Mesothelial cell of epicardium (in vitro differentiated cells): ENCODE data around the gene ABCA2. TPM values are rescaled to one million over a fixed set of nuclear protein-coding genes. Genes with fewer than 3 reads are reported as not detected.
A peak's percentile ranks its signal among the peaks of the same experiment; 100 is the strongest.

Experiments used
- DNase-seq, 2 experiments: peaks; one replicate each; pipeline ENCODE4 v3.0.0; 2021; ENCODE audit warnings: low spot score in 2 of 2; ENCODE audit not compliant: unreplicated experiment in 2 of 2
- H3K27ac Mint-ChIP-seq: 2 replicates; pipeline ENCODE4 v1.8.0; 2021; ENCODE audit warnings: mixed read lengths
- H3K27me3 Mint-ChIP-seq: 2 replicates; pipeline ENCODE4 v1.8.0; 2021; ENCODE audit warnings: low read depth, mixed read lengths
- H3K36me3 Mint-ChIP-seq: 2 replicates; pipeline ENCODE4 v1.8.0; 2021; ENCODE audit warnings: mixed read lengths
- H3K4me1 Mint-ChIP-seq: 2 replicates; pipeline ENCODE4 v1.8.0; 2021; ENCODE audit warnings: mixed read lengths
- H3K4me3 Mint-ChIP-seq: 2 replicates; pipeline ENCODE4 v1.8.0; 2021; ENCODE audit warnings: mild to moderate bottlenecking, moderate library complexity, mixed read lengths
- H3K9me3 Mint-ChIP-seq: 2 replicates; pipeline ENCODE4 v1.8.0; 2021; ENCODE audit warnings: mixed read lengths
- CTCF ChIP-seq: fragments of 200-600 bp; sonication (generic); IDR thresholded peaks from one replicate; pipeline ENCODE4 v1.5.0; 2021; ENCODE audit warnings: antibody characterized with exemption; ENCODE audit not compliant: unreplicated experiment
- total RNA-seq: library from RNA; stranded (reverse); gene quantifications from 3 replicates; pipeline ENCODE4 v1.2.1, GENCODE V29; 2021

The ABCA2 gene
- total RNA-seq, 1 donor from 2014 or later: 58.7 TPM

GRCh38 chr9:137057545-137057944, 29.5 kb upstream of the ABCA2 start:
- Mint-ChIP-seq H3K27me3 (peaks cover 67% of the 10 kb centered on the region), H3K9me3 (no peaks in the 10 kb centered on the region), H3K4me1 (peaks cover 8% of the 10 kb centered on the region), H3K4me3 (no peak overlapping the region), H3K27ac (no peak overlapping the region), H3K36me3 (no peaks in the 10 kb centered on the region)
- no peak for TF ChIP-seq CTCF
- no peak for DNase-seq

- no peak for TF ChIP-seq CTCF
- H3K36me3 Mint-ChIP-seq: no peaks in the 10 kb centered on the region
- H3K4me1 Mint-ChIP-seq: peaks cover 8% of the 10 kb centered on the region
- H3K27me3 Mint-ChIP-seq: peaks cover 69% of the 10 kb centered on the region
- no peak overlapping the region for H3K4me3 Mint-ChIP-seq
- H3K27ac Mint-ChIP-seq: no peak overlapping the region
- H3K9me3 Mint-ChIP-seq: no peaks in the 10 kb centered on the region
- no peak for DNase-seq
These were observed 28.8 kb upstream of the ABCA2 start for GRCh38 chr9:137056739-137057415.

DNA sequence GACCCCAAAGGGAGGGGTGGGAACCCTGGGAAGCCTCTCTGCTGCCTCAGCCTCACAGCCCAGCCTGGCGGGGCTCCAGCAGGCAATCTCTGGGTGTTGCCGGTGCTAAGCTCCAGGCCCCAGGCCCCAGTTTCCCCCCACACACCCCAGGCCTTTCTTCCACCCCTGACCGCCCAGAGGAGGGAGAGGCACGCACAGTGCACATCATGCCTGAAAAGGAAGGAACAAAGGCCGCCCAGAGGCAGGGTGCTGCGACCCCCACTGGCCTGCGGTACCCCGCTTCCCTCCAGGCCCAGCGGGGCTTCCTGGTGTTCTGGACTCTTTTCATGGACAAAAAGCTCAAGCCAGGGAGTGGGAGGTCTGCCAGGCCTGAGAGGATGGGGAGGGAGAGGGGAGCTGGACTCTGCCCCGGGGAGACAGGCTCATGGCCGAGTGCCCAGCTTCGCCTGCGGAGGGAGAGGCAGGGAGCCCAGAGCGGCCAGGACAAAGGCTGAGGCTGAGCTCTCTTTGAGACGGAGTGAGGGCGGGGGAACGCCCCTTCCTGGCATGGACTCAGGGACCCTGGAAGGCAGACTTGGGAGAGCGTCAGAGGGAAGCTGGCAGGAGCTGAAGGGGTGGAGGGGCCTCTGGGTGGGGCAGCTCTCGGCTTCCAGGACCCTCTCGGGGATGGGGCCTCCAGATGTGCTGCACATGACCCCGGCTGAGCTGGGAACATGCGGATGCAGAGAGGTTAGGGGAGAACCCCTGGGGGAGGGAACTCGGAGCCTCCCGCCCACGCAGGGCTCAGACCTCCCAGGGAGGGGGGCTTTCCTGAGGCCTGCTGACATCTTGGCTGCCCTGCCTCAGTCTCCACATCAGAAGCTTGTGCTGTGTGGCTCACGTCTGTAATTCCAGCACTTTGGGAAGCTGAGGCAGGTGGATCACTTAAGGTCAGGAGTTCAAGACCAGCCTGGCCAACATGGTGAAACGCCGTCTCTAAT, 27.6 kb upstream of the ABCA2 start:
- Mint-ChIP-seq H3K9me3 (no peaks in the 10 kb centered on the region), H3K36me3 (no peaks in the 10 kb centered on the region), H3K27me3 (peaks cover 79% of the 10 kb centered on the region), H3K27ac (no peak overlapping the region), H3K4me3 (peak overlapping the region; percentile 22), H3K4me1 (peaks cover 8% of the 10 kb centered on the region)
- peak in 1 of 2 experiments; percentile 64 for DNase-seq
- TF ChIP-seq CTCF: no peak

DNA sequence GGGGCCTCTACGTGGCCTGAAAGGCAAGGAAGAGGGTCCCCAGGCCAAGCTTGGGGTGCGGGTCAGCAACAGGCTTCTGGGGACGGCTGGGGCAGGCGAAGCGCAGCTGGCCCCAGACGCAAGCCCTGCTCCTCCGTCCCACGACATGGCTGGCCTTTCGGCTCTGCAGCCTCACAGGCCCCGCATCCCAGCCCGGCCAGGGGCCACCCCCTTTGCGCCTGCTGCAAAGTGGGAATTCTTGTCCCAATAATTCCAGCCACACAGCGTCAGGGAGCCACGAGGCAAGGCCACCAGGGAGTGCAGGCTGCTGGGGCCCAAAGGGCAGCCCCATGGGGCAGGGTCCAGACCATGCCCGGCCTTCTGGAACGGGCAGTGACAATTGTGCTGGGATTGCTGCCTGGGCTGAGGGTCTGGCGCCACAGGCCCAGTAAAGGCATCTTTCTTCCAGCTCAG, 26.9 kb upstream of the ABCA2 start:
- Mint-ChIP-seq H3K4me1 (peaks cover 8% of the 10 kb centered on the region), H3K27ac (no peak overlapping the region), H3K27me3 (peaks cover 79% of the 10 kb centered on the region)

More for the DNA sequence above, 26.9 kb upstream of the ABCA2 start:
- no peak overlapping the region for H3K4me3 Mint-ChIP-seq
- no peaks in the 10 kb centered on the region for H3K9me3 Mint-ChIP-seq
- no peak for DNase-seq
- TF ChIP-seq CTCF: no peak
- no peaks in the 10 kb centered on the region for H3K36me3 Mint-ChIP-seq
